Calu3 (cell line): ENCODE data around the gene POU2F2. TPM values are rescaled to one million over a fixed set of nuclear protein-coding genes. Genes with fewer than 3 reads are reported as not detected.

Source experiments
- microRNA-seq: library from miRNA; unstranded; fragments of <30 nt; microRNA quantifications from one replicate; pipeline ENCODE4 v1.2.0, GENCODE V29; 2022
- total RNA-seq: library from RNA; stranded (reverse); gene quantifications from 2 replicates; pipeline ENCODE4 v1.2.3, GENCODE V29; 2022

POU2F2 gene
- total RNA-seq, 1 experiment from 2014 or later = 4.6 TPM

Small RNA genes lying within 50 kb of the gene (microRNA-seq; reads per million reads assigned to microRNA genes)
- gene MIR4323 = not detected

Other genes starting within 250 kb of the POU2F2 start
- 122 and 163 TPM in 2 replicates for gene ARHGEF1, start 249.3 kb downstream of the POU2F2 start, total RNA-seq
- gene ERFL, start 204.0 kb downstream of the POU2F2 start, total RNA-seq = 0.21 and 0.29 TPM in 2 replicates
- gene RABAC1, start 173.1 kb downstream of the POU2F2 start, total RNA-seq = 116 and 126 TPM in 2 replicates
- gene ATP1A3, start 138.2 kb downstream of the POU2F2 start, total RNA-seq = 1.1 and 1.7 TPM in 2 replicates
- 0.44 and 0.61 TPM in 2 replicates for gene GRIK5, start 62.2 kb downstream of the POU2F2 start, total RNA-seq
- gene ZNF574, start 56.3 kb downstream of the POU2F2 start, total RNA-seq = 22.0 and 22.1 TPM in 2 replicates
- gene DEDD2, start 85.2 kb upstream of the POU2F2 start, total RNA-seq = 67.5 and 78.3 TPM in 2 replicates
- gene ZNF526, start 87.9 kb upstream of the POU2F2 start, total RNA-seq = 25.4 and 32.3 TPM in 2 replicates
- 58.8 and 60.6 TPM in 2 replicates for gene GSK3A, start 110.2 kb upstream of the POU2F2 start, total RNA-seq
- 100 and 124 TPM in 2 replicates for gene ERF, start 122.7 kb upstream of the POU2F2 start, total RNA-seq
- 72.6 and 75.5 TPM in 2 replicates for gene CIC, start 136.8 kb upstream of the POU2F2 start, total RNA-seq
- gene PRR19, start 169.7 kb upstream of the POU2F2 start, total RNA-seq = 1.7 and 2.4 TPM in 2 replicates
- gene PAFAH1B3, start 170.2 kb upstream of the POU2F2 start, total RNA-seq = 68.3 and 72.4 TPM in 2 replicates
- gene TMEM145, start 180.9 kb upstream of the POU2F2 start, total RNA-seq = 1.5 and 3.1 TPM in 2 replicates
- 32.0 and 35.0 TPM in 2 replicates for gene MEGF8, start 193.2 kb upstream of the POU2F2 start, total RNA-seq